ENCODE data around the gene NFASC. TPM values are rescaled to one million over a fixed set of nuclear protein-coding genes. Genes with fewer than 3 reads are reported as not detected.

The NFASC gene
- 69.4 and 78.0 TPM in 2 replicates for total RNA-seq

DNA sequence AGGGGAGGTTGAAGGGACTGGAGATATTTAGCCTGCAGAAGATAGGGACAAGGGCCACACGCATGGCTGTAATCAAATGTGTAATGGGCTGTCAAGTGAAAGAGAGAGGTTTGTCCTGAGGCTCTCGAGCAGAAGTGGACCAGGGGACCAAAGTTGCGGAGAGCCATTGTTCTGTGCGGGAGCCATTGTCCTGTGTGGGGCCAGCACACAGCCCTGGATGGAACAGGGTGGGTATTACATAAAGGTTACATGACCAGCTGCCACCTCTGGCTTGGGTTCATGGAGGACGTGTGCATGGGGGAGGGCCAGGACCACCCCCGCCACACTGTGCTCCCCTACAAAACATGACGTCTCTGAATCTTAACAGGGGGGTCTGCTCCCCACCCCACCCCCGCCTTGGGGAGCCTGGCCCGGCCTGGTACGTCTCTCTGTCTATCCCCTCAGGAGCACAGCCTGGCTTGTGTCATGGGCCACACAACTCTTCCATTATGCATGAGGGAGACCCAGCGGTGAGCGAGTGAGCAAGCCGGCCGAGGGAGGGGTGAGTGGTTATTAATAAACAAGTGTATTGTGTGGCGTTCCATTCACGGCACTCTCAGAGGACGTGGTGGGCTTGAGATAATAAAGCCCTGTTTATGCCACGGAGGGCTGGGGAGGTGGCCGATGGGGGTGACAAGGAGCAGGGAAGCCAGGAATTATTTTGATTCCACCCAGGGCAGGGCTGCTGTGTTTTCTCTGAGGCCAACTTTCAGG is at the start of gene NFASC:
Gene NFASC, plus strand, starts transcription at position 703 of the 753 bp plus-strand sequence. CDS start 73,454 bp downstream, outside the sequence.

DNA sequence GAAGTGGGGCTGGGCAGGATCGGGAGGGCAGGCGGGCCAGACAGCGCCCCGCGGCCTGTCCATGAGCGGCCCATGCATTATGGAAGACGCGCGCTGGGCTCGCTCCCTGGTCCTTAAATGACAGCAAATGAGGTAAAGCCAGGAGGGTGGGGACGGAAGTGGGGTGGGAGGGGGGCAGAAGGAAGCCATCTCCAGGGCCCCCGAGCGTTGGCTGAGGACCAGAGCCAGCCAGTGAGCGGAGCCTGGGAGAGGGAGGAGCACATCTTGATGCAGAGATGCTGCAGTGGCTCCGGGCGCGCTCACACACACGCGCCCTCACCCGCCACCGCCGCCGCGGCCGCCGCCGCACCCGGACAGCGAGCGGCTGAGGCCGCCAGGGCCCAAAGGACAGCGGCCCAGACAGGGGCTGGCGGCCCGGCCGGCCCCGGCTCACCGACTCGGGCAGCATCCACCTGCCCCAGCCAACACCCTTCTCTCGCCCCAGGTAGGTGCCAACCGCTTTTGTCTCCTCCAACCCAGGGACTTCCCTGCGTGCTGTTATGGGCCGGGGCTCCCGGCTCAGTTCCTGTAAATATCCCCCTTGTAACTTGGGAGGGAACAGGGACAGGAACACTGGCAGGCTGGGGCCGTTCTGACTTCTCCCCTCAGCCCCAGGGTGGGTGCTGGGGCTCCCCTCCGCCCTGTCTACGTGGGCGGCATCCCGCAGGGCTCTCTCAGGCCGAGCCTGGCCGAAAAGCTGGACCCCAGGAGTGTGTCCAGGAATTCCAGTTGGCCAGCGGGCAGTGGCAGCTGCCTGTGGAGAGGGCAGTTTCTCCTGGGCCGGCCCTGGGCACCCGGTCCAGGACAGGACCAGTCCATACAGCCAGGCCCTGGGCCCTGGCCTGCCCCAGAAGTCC is 172.5 kb downstream of the NFASC start, which contains the start of gene CNTN2:
Gene CNTN2, plus strand, starts transcription at position 302 of the 896 bp plus-strand sequence. CDS start 9,974 bp downstream, outside the sequence.

Other genes starting within 250 kb of the NFASC start
- 0.54 and 0.65 TPM in 2 replicates for gene LRRN2, start 185.1 kb upstream of the NFASC start, total RNA-seq
- gene CNTN2, start 172.3 kb downstream of the NFASC start, total RNA-seq, result 0.39 and 0.86 TPM in 2 replicates
- gene TMEM81, start 213.6 kb downstream of the NFASC start, total RNA-seq, result 1.3 TPM in 2 replicates